Heart left ventricle (tissue), 13 donors: ENCODE results near the gene MXI1.

Source experiments
- POLR2A ChIP-seq, 2 donors: fragments of 450-650 bp; IDR thresholded peaks; one replicate each; pipeline ENCODE4 v1.6.1; 2017; ENCODE audit warnings: antibody characterized with exemption in 2 of 2, mild to moderate bottlenecking in 2 of 2, moderate library complexity in 2 of 2
- TF ChIP-seq, protein P1 (sequence below), 12 donors: fragments of 200-600 bp; sonication (generic) in 4 of 12; IDR thresholded peaks; one replicate each; pipeline versions ENCODE4 v1.5.0 to v1.8.0; 2018 to 2022; ENCODE audit warnings: antibody characterized with exemption in 12 of 12, mild to moderate bottlenecking in 5 of 12
- donor health status: ischemic (EF 13 %, LVEDD 7.1; RV severe dilation, severe dysfunction).
- donor health status: DM: no; HTN: yes; CAD: no.
- donor health status: DM: no; HTN: no; CAD: no.
- donor health status: ischemic (EF 25% LVEDD 6.9; RV normal size, moderate dysfunction).
- donor health status: ischemic (EF 25% LVEDD 5.7; RV mildly dilated, moderate dysfunction).
- donor health status: ischemic (EF 35%, LVEDD 5.7; RV mildly dilated, moderate dysfunction).
- donor health status: nonischemic (EF 11% LVEDD 7.7; RV severe dilation, severe dysfunction).
- donor health status: DM: yes; HTN: yes; CAD: no.
- donor health status: PGD.
- donor health status: ischemic (EF 29% LVEDD 5.4; RV normal size, mild dysfunction).
- donor health status: nonischemic (EF 23%, LVEDD 6.1; RV moderate dilation, normal function).

DNA sequence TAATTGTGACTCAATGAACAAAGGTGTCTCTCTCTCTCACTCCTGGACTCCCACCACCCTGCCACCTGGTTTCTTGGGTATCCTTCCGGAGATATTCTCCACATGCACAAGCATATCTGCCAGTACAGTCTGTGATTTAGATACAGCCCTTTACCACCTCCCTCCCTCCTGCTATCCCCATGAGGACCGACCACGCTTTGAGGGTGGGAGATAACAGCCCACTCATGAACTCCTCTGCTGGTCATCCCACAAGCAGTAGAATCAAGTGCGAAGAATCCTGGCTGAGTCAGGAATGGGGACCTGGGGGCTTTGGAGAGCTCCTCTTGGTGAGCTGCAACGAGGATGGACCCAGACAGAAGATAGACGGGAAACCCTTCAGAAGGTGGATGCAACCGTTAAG lies 28.2 kb upstream of the MXI1 start:
- TF ChIP-seq, protein P1, sequence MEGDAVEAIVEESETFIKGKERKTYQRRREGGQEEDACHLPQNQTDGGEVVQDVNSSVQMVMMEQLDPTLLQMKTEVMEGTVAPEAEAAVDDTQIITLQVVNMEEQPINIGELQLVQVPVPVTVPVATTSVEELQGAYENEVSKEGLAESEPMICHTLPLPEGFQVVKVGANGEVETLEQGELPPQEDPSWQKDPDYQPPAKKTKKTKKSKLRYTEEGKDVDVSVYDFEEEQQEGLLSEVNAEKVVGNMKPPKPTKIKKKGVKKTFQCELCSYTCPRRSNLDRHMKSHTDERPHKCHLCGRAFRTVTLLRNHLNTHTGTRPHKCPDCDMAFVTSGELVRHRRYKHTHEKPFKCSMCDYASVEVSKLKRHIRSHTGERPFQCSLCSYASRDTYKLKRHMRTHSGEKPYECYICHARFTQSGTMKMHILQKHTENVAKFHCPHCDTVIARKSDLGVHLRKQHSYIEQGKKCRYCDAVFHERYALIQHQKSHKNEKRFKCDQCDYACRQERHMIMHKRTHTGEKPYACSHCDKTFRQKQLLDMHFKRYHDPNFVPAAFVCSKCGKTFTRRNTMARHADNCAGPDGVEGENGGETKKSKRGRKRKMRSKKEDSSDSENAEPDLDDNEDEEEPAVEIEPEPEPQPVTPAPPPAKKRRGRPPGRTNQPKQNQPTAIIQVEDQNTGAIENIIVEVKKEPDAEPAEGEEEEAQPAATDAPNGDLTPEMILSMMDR (IDR thresholded peaks at IDR 0.05), result no peak
- no peak for TF ChIP-seq POLR2A (IDR thresholded peaks at IDR 0.05)
